Measurements from ENCODE around the gene TSPOAP1.

TSPOAP1 gene

DNA sequence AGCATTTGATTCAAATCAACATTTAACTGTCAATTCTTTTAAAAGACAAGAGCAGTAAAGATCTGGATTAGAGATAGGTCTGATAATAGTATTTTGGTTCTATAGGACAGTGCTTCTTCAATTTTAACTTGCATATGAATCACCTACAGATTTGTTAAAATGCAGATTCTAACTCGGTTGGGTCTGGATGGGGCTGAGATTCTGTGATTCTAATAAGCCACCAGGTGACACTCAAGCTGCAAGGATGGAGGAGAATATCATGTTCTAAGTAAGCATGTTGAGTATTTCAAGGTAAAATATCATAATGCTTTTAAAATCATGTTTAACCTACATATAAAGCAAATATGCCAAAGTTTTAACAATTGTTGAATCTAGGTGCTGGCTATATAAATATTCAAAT, 15.8 kb downstream of the TSPOAP1 start:
- TF ChIP-seq, protein P1, sequence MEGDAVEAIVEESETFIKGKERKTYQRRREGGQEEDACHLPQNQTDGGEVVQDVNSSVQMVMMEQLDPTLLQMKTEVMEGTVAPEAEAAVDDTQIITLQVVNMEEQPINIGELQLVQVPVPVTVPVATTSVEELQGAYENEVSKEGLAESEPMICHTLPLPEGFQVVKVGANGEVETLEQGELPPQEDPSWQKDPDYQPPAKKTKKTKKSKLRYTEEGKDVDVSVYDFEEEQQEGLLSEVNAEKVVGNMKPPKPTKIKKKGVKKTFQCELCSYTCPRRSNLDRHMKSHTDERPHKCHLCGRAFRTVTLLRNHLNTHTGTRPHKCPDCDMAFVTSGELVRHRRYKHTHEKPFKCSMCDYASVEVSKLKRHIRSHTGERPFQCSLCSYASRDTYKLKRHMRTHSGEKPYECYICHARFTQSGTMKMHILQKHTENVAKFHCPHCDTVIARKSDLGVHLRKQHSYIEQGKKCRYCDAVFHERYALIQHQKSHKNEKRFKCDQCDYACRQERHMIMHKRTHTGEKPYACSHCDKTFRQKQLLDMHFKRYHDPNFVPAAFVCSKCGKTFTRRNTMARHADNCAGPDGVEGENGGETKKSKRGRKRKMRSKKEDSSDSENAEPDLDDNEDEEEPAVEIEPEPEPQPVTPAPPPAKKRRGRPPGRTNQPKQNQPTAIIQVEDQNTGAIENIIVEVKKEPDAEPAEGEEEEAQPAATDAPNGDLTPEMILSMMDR (IDR thresholded peaks at IDR 0.05): no peak
- Histone ChIP-seq H3K4me3 (ENCODE audit: low read depth in 1 of 2, low read length in 1 of 2) (no peak overlapping the region), H3K36me3 (no peaks in the 10 kb centered on the region), H3K4me1 (ENCODE audit: control insufficient read depth in 1 of 2, insufficient read depth in 1 of 2, low read depth in 1 of 2, low read length in 1 of 2) (peaks cover 21 to 32% of the 10 kb centered on the region in 2 experiments), H3K9me3 (no peaks in the 10 kb centered on the region), H3K27me3 (no peaks in the 10 kb centered on the region), H3K27ac (no peak overlapping the region)

DNA sequence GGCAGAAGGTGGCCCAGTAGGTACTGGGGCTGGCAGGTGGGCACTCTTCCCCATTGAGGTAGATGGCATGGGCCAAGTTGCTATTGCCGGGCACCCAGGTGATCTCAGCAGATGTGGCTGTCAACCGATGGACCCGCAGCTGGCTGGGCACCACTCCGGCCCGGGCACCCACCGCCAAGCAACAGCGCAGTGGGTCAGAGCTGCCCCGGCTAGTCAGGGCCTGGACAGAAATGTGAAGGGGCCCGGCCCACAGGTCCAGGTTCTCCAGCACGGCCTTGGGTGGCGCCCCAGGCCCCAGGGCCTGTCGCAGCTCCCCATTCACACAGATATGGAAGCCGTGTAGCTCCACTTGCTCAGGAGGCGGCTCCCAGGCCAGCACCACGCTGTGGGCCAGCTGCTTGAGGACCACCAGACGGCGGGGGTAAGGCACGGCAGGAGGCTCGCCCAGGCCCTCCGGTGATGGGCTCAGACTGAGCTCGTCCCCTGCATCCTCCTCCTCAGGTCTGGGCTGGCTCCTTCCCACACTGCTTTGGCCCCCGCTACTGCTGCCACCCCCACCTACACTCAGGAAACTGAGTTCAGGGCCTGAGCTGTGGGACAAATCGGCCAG, 16.5 kb downstream of the TSPOAP1 start:
- TF ChIP-seq, protein P1 (IDR thresholded peaks at IDR 0.05): no peak
- Histone ChIP-seq H3K27me3 (no peaks in the 10 kb centered on the region), H3K4me1 (ENCODE audit: control insufficient read depth in 1 of 2, insufficient read depth in 1 of 2, low read depth in 1 of 2, low read length in 1 of 2) (peaks cover 21 to 28% of the 10 kb centered on the region in 2 experiments), H3K9me3 (no peaks in the 10 kb centered on the region), H3K36me3 (no peaks in the 10 kb centered on the region), H3K4me3 (ENCODE audit: low read depth in 1 of 2, low read length in 1 of 2) (no peak overlapping the region), H3K27ac (no peak overlapping the region)

GRCh38 chr17:58311429-58311894, 17.1 kb downstream of the TSPOAP1 start:
- Histone ChIP-seq H3K4me1 (ENCODE audit: control insufficient read depth in 1 of 2, insufficient read depth in 1 of 2, low read depth in 1 of 2, low read length in 1 of 2) (peaks cover 21 to 22% of the 10 kb centered on the region in 2 experiments), H3K36me3 (no peaks in the 10 kb centered on the region), H3K27me3 (no peaks in the 10 kb centered on the region), H3K27ac (no peak overlapping the region), H3K4me3 (ENCODE audit: low read depth in 1 of 2, low read length in 1 of 2) (no peak overlapping the region), H3K9me3 (no peaks in the 10 kb centered on the region)
- TF ChIP-seq, protein P1 (IDR thresholded peaks at IDR 0.05): no peak

DNA sequence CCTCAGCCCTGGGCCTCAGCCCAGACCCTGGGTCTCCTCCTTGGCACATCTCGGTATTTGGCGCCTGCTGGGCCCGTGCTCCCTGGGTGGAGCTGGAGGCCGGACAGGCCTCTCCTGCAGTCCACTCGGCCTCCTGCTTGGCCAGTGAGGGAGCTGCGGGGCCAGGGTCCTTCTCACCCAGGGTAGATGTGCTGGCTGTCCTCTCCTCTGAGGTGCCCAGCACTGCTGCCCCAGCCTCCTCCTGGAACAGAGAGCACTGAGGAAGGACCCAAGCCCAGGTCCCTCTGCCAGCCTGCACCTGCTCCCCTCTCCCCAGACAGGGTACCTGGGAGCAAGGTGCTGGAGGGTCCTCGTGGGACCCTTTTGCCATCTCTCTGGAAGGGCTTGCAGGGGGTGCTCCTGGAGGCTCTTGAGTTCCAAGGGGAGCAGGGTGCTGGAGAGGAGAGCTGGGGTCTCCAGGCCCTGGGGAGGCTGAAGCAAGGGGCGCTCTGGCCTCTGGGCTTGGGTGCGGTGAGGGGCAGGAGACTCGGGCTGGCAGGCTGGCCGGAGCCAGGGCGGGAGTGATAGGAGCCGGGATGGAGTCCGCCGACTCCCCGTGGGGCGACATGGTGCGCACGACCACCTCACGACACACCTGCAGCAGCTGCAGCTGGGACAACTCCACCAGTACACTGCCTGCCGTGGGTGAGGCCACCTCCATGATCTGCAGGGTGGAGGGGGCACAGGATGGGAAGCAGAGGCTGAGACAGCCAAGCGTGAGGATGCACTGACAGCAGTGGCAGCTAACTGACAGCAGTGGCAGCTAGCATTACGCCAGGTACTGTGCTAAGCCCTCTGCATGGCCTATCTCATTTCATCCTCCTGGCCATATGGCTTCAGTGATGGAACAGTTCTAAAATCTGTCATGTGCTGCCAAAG, 17.8 kb downstream of the TSPOAP1 start:
- Histone ChIP-seq H3K27ac (no peak overlapping the region), H3K36me3 (no peaks in the 10 kb centered on the region), H3K9me3 (no peaks in the 10 kb centered on the region), H3K27me3 (no peaks in the 10 kb centered on the region), H3K4me3 (ENCODE audit: low read depth in 1 of 2, low read length in 1 of 2) (no peak overlapping the region), H3K4me1 (ENCODE audit: control insufficient read depth in 1 of 2, insufficient read depth in 1 of 2, low read depth in 1 of 2, low read length in 1 of 2) (peaks cover 20 to 21% of the 10 kb centered on the region in 2 experiments)
- TF ChIP-seq, protein P1 (IDR thresholded peaks at IDR 0.05): no peak

DNA sequence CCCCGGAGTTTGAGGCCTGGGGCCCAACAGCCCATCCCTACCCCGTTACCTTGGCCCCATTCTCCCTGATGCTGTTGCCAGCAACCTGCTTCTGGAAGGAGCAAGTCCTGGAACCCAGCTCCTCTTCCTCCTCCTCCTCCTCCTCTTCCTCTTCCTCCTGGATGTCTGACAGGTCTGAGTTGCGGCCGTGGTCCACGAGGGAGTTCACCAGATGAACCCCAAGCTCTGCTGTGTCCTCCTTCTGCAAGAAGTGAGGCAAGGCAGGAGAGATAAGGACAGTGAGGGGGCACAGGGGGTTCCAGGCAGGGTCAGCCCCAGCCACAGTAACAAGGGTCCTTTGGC, 18.7 kb downstream of the TSPOAP1 start:
- no peak overlapping the region for H3K27ac ChIP-seq
- peaks cover 20 to 21% of the 10 kb centered on the region in 2 experiments for H3K4me1 ChIP-seq (ENCODE audit: control insufficient read depth in 1 of 2, insufficient read depth in 1 of 2, low read depth in 1 of 2, low read length in 1 of 2)
- H3K27me3 ChIP-seq: no peaks in the 10 kb centered on the region
- TF ChIP-seq, protein P1 (IDR thresholded peaks at IDR 0.05): no peak
- no peaks in the 10 kb centered on the region for H3K36me3 ChIP-seq
- no peaks in the 10 kb centered on the region for H3K9me3 ChIP-seq
- no peak overlapping the region for H3K4me3 ChIP-seq (ENCODE audit: low read depth in 1 of 2, low read length in 1 of 2)
